Astrocyte of the cerebellum (primary cell): ENCODE measurements around the gene NR1I3.

Source experiments
- DNase-seq: peaks from one replicate; pipeline ENCODE4 v3.0.0-alpha.2; 2011; ENCODE audit warnings: low read depth
- H3K4me3 ChIP-seq: 2 replicates; pipeline ENCODE4 v1.5.1; 2011; ENCODE audit warnings: mild to moderate bottlenecking, low read depth, low read length, moderate library complexity
- in situ Hi-C: cut with HindIII; loops from 2 replicates; pipeline ENCODE4 v1.10.0; 2017; ENCODE audit warnings: low sequenced_read_pairs
- TF ChIP-seq, protein P1 (sequence below): IDR thresholded peaks from 2 replicates; pipeline ENCODE4 v1.5.1; 2012; ENCODE audit warnings: low read length, low read depth, moderate library complexity, mild to moderate bottlenecking; ENCODE audit errors: missing control alignments

The NR1I3 gene

DNA sequence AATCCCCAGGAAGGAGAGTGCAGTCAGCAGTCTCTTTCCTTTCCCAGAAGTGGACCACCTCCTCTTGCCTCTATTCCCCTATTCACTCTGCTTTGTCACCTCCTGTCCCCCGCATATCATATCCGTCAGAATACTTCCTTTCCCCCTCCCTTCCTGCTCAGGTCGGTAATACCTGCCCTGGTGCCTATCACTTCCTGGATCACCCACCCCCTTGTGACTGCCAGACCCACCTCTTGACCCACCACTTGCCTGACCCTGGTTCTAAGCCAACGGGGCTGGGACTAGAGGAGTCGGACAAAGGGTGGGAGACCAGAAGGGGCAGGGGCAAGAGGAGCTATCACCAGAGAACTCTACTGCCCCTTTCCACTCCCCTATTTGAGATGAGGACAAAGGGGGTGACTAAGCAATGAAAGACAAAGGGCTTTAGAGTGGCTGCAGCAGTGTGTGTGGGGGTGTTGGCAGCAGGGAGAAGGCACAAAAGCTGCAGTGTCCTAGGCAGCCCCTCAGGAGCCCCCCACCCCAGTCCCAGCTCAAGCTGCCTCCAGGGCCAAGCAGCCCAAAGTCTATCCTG is 37.5 kb downstream of the NR1I3 start:
- TF ChIP-seq, protein P1, sequence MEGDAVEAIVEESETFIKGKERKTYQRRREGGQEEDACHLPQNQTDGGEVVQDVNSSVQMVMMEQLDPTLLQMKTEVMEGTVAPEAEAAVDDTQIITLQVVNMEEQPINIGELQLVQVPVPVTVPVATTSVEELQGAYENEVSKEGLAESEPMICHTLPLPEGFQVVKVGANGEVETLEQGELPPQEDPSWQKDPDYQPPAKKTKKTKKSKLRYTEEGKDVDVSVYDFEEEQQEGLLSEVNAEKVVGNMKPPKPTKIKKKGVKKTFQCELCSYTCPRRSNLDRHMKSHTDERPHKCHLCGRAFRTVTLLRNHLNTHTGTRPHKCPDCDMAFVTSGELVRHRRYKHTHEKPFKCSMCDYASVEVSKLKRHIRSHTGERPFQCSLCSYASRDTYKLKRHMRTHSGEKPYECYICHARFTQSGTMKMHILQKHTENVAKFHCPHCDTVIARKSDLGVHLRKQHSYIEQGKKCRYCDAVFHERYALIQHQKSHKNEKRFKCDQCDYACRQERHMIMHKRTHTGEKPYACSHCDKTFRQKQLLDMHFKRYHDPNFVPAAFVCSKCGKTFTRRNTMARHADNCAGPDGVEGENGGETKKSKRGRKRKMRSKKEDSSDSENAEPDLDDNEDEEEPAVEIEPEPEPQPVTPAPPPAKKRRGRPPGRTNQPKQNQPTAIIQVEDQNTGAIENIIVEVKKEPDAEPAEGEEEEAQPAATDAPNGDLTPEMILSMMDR = no peak
- no peak overlapping the region for H3K4me3 ChIP-seq
- no peak for DNase-seq
- in situ Hi-C loops = loop anchor here (25.0 kb wide), 1 partner anchor 537 kb away; the partner anchor contains the start of gene DUSP12

DNA sequence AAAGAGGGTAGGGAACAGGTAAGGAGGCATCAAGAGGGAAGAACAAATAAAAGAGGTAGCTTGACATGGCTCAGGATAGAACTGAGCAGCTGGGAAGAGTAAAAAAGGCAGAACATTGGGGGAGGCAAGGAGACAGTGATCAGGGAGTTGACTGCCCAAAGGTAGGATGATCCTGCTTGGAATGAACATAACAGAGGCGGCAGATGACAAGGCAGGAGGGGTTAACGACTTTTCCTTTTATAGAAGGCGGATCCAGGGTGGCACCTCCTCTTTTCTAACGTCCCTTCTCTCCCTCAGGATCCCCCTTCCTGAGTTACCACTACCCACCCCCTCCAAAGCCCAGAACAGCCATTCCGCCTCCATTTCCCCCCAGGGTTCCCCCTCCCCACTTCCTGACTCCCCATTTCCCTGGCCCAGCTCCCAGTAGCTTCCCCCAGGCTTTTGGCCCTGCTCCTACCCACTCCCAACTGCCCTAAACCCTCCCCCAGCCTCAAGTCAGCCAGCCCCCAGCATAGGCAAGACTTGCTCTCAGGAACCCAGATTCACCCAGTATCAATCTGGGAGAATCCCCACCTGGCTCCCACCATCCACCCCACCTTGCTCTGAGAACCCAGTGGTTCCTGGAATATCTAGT is 38.4 kb downstream of the NR1I3 start:
- H3K4me3 ChIP-seq = no peak overlapping the region
- no peak for DNase-seq
- TF ChIP-seq, protein P1 = no peak
- in situ Hi-C loops = loop anchor here (25.0 kb wide), 1 partner anchor 538 kb away; the partner anchor contains the start of gene DUSP12

DNA sequence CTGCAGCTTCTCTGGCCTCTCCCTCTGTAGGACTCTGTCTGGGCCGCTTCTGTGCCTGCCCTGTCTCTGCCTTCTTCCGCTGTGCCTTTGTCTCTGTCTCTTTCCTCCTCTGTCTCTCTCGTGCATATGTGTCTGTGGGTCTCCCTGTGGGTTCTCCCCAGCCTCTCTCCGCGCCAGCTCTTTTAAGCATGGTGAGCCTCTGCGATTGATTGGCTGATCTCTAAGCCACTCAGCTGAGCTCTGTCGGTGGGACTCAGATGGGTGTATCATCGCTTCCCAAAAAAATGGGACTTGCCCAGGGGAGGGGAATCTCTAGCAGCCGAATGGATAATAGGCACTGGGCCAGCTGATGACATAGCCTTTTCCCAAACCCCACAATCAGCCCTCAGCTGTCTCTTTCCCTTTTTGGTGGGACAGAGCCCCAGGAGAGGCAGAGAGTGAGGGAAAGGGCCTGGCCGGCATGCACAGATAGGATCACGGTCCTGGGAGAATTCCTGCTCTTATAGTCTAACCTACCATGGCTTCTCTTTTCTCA is 39.0 kb downstream of the NR1I3 start, which contains the start of gene ADAMTS4:
Gene ADAMTS4, minus strand, starts transcription at position 158 of the 535 bp plus-strand sequence. CDS start 427 bp downstream, outside the sequence.
- no peak within 1 kb of the TSS for H3K4me3 ChIP-seq
- in situ Hi-C loops = no loop called here
- DNase-seq = no peak
- TF ChIP-seq, protein P1 = no peak

DNA sequence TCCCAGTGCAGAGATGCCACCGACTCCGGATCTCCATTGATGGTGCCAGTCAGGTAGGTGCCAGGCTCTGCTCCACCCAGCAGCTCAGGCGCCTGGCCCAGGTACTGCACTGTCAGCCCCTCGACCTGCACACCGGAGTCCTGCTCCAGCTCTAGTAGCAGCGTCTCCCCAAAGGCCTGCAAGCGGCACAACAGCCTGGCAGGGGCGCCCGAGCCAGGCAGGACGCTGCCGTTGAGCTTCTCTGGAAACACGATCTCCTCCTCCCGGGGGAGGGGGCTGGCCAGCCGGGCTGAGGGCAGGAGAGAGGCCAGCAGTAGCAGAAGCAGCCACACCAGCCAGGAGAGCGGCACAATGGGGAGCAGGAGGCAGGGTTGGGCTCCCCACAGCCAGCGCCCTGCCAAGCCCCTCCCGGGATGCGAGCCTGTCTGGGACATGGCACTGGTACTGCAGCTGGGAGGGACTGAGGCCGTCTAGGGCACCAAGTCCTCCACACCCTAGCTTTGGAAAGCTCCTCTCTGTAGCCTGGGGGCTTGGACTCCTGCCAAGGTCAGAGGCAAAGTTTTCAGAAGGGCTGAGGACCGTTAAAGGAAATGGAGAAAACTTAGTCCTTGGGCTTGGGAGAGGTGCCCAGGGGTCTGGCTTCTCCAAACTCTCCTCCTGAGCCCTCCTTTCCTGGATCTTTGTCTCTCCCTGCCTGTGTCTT is 39.7 kb downstream of the NR1I3 start:
- H3K4me3 ChIP-seq = no peak overlapping the region
- no peak for DNase-seq
- in situ Hi-C loops = no loop called here
- TF ChIP-seq, protein P1 = no peak

DNA sequence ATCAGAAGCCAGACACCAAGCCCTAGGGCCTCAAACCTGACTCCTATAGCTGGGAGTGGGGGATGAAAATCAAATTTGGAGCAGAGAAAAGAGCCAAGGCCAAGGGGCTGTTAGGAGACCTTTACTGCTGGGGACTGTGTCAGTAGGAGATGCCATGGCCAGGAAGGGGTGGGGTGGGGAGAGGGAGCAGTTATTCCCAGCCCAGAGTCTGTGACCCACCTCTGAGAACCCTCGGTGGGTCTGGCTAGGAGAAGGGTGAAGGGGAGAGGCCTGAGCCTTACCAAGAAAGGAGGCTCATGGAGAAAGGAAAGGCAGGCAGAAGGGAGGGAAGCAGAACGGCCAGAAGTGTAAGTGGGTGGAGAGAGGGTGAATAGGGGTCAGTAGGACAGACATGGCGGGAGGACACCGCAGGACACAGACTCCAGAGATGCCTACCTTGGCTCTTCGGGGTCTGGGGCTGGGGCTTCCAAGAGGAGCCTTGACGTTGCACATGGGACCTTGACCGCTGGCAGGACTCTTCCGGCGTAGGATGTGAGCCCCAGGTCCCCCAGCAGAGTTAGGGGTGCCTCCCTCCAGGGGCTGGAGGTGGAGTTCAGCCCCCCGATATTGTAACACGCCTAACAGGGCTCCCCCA is 40.3 kb downstream of the NR1I3 start:
- TF ChIP-seq, protein P1 = no peak
- H3K4me3 ChIP-seq = no peak overlapping the region
- no peak for DNase-seq
- in situ Hi-C loops = no loop called here
